Activated CD8-positive, alpha-beta memory T cell treated with anti-CD3 and anti-CD28 coated beads for 4 hours (primary cell): ENCODE data around the gene TMEM236.

Experiments
- DNase-seq, 2 donors: peaks; one replicate each; pipeline ENCODE4 v3.0.0-alpha.2; 2020; ENCODE audit warnings: low read depth in 2 of 2

Gene TMEM236

DNA sequence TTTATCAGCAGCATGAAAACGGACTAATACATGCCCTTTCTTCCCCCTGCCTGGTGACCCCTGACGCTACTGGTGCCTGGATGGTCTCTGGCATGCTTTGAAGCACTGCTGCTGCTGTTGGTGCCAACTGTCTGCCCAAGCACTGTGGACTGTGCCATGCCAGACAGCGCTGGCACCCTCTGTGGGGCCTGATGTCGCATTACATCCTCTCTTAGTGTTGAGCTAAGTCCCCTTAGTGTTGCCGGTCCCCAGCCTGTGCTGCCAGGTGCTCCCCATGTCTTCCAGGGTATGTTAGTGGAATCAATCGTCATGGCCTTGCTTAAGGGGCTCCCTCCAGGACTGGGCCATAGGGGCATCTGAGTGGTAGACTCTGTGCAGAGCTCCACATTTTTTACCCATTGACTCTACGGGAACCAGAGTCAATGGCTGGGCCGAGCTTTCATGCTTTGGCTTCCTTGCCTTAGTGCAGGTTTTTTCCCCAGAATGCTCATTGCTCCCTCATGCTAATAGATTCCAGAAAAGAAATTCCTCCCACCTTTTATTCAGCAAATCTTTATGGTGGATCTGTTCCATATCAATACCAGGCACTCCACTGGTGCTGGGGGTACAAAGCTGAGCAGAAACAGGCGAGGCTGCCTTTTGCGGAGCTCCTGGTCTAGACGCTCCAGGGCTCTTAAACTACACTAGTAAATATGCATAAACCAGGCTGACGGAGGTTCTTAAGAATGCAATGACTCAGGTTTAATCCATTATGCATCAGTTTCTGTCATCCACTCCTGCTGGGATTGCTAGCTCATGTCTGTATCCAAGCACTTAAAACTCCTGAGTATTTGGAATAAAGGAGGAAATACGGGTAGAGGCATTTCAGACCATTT is 35.3 kb downstream of the TMEM236 start:
- no peak for DNase-seq

DNA sequence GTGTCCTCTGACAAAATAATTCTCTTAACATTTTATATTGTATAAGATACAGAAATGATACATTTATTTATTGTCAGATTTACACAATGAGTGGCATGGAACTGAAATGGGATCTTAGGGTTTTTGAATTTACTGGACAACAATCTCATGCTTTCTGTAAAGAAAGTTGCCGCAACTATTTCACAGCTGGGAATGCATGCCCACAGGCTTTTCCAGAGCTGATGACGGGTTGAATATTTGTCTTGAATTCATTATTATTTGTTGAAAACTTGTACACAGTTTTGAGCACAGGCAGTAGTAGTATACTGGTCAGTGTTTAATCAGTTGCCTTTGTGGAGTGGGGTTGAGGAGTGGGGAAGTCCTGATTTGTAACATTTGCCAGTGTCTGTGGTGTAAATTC is 36.6 kb downstream of the TMEM236 start:
- no peak for DNase-seq

DNA sequence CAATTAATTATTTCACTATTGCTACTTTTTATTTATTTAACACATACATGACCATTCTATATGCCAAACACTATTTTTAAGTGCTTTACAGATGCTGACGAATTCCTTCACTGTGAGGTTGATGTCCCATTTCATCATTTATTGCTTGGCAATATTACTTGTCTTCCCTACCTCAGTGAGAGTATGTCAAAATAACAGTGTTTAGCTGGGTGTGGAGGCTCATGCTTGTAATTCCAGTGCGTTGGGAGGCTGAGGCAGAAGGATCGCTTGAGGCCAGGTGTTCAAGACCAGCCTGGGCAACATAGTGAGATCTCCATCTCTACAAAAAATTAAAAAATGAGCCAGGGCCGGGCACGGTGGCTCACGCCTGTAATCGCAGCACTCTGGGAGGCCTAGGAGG is 37.4 kb downstream of the TMEM236 start:
- no peak for DNase-seq

DNA sequence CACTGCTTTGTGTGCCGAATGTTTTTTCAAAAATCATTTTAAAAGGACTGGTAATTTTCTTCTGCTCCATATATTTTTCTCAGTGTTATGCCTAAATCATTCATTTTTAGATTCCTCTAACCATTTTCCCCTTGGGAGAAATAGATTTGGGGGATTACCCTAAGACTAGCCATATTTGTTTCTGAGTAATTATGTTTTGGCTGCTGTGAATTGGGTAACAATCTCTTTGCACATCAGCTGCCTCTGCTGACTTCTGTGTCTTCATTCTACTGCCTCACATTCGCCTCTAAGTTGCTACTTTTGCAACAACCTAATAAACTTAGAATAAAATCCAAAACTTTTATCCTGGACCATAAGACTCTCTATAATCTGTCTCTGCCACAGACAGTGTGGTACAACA is 38.6 kb downstream of the TMEM236 start:
- no peak for DNase-seq

DNA sequence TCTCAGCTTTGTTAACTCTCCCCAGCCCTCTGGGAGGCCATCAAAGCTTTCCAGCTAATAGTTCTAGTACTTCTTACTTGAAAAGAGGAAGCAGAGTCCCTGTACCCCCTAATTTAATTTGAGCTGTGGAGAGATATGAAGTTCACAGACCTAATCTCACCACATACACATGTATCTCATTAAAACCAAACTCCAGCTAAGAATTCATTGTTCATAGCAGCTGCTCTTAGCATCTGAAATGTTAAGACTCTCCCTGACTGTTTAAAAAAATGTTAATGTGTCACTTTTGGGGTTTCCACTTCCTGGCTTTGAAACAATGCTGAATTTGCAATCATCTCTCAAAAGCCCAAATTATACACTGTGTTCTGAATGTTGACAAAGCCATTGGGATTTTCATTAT is 41.0 kb downstream of the TMEM236 start:
- no peak for DNase-seq

DNA sequence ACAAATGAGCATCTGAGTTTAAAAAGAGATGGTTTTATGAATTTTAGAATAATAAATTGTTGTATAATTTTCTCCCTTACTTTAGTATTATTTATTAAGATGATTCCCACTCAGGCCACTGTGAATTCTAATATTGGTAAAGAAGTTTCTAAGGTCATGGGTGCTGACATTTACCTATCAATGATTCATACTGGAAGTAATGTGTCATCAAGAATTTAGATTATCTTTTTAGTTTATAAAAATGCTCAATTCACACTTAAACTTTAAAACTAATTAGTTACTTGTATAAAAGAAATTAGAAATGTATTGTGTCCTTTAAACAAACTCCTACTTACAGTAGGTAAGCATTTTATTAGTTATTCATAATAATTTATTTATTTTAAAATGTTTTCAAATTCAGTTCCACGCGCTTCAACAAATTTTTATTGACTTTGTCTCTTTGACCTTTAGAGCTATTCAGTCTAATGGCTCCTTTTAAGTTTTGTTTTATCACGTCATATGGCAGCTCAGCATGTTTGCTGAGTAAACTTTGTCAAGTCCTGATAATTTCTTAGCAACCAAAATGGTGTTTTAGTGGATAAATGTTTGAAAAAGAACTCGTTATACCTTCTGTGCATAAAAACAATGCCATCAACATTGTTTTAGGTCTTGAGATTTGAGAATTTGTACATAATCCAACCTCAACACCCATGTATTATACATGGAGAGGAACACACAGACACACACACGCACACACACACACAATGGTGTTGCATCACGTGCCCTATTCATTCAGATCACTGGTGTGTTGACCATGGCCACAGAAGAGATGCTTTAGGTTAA is 42.0 kb downstream of the TMEM236 start:
- DNase-seq, result no peak

DNA sequence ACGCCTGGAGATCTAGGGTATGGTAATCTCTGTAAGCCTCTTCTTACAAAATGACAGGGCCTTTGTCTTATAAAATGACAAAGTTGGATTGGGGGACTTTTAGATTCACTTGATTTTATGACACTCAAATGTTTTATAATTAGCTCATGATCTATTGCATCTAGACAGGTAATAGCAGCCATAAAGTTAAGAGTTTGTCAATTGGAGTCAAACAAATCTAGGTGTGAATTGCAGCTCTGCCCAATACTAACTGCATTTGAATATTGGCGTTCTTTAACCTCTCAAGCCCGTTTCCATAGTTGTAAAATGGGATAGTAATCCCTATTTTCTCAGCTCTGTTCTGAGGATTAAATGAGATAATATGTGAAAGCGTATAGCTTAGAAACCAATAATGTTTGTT is 43.1 kb downstream of the TMEM236 start:
- DNase-seq, result no peak

DNA sequence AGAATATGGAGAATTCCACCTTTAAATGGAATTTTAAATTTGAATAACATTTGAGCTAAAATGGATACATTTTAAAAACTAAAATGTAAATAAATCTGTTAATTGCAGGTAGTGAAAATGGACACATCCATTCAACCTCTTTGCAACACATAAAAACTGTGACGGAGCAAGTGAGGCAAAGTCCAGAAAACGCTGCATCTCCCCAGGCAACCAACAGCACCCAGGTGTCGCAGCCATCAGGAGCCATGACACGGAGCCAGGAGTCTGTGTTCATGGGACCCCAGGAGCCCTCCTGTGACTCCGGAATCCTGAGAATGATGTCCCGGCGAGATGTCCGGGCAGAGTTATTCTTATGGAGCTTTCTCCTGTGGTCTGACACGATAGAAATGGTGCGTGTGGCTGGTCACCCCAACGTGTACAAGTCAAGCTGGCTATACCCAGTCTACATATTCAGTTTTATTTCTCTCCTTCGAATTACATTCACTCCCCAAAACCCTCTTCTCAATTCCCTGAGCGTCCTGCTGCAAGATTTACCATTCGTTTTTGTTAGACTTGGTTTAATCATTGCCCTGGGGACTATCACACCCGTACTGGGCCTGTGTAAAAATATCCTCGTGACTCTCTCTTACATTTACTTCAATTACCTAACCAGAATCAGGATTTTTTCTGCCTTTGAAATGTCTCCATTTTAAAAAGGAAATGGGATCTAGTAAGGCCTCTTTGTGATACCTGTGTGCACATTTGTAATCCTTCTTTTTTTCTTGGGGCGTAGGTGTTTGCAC is 44.0 kb downstream of the TMEM236 start:
- no peak for DNase-seq

DNA sequence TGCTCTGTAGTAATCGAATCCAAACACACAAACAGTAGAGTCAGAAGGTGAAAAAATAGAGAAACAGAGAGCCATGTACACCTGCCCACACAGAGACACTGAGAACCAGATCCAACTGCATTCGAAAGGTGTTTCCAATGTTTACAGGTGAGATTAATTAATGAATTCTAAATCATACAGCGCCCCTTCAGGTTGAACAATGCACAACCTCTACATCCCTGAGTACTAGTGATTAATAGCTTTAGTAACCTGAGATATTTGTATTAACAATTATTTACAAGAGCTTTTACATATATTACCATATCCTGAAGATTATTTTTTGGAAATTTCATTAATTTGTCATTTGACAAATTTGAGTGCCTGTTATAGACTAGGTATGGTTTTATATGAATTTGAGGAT is 49.5 kb downstream of the TMEM236 start:
- DNase-seq, result no peak

DNA sequence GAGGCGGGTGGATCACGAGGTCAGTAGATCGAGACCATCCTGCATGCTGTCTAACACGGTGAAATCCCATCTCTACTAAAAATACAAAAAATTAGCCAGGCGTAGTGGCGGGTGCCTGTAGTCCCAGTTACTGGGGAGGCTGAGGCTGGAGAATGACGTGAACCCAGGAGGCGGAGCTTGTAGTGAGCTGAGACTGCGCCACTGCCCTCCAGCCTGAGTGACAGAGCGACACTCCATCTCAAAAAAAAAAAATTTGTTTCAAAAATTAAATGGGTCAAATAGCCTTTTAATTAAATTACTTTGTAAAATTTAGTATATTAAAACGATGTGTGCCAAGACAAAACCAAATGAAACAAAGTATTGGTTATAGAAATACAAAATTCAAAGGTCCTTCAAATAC is 50.3 kb downstream of the TMEM236 start:
- DNase-seq, result no peak

DNA sequence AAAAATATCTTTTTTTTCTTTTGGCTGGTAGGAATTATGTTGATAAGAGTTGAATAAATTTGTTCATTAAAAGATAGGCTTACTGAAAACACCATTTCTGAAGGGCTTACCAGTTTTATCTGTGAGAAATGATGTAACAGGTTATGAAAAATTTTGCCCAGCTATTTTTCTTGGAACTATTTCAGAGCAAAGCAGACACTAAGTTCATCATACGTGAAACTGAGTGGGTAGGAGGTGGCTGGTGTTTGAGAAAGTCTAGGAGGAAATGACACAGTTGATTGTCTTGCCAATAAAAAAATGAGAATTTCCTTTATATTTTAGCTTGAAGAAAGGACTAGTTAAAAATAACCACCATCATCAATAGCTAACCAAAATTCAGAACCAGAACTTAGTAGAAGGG is 51.0 kb downstream of the TMEM236 start:
- no peak for DNase-seq

DNA sequence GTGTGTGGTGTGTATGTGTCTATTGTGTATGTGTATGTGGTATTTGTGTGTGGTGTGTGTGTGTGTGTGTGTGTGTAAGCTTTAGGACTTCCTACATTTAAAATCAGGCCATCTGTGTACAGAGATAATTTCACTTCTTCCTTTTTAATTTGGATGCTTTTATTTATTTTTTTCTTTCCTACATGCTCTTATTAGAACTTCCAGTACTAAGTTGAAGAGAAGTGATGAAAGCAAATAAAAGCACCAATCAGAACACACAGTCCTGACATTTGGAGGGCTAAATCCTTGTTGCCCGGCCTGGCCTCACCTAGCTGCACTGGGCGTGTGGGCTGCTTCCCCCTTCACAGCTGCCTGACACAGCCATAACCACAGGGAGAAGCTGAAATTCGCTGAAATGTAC is 53.3 kb downstream of the TMEM236 start:
- no peak for DNase-seq

DNA sequence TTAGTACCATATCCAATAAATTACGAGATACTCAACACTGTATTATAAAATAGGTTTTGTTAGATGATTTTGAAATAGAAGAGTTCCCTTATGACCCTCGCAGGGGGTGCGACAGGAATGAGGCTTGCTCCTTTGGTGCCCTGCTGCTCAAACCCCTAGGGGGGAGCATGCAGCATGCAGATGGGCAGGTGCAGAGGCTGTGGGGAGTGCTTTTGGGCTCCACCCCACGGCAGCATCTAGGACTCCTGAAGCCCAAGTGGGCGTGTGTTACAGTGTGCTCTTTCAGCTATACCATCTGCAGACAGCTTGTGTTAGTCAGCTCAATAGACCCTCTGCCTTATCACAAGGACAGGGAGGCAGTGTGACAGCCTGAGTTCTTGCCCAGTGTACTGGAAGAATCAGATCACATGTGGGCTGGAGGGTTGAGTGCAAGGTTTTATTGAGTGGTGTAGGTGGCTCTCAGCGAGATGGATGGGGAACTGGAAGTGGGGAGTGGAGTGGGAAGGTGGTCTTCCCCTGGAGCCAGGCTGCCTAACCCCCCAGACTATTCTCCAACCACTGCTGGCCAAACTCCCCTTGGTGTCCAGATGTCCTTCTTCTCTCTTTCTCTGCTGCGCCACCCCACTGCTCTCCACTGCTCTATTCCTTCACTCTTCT is 54.0 kb downstream of the TMEM236 start:
- no peak for DNase-seq

DNA sequence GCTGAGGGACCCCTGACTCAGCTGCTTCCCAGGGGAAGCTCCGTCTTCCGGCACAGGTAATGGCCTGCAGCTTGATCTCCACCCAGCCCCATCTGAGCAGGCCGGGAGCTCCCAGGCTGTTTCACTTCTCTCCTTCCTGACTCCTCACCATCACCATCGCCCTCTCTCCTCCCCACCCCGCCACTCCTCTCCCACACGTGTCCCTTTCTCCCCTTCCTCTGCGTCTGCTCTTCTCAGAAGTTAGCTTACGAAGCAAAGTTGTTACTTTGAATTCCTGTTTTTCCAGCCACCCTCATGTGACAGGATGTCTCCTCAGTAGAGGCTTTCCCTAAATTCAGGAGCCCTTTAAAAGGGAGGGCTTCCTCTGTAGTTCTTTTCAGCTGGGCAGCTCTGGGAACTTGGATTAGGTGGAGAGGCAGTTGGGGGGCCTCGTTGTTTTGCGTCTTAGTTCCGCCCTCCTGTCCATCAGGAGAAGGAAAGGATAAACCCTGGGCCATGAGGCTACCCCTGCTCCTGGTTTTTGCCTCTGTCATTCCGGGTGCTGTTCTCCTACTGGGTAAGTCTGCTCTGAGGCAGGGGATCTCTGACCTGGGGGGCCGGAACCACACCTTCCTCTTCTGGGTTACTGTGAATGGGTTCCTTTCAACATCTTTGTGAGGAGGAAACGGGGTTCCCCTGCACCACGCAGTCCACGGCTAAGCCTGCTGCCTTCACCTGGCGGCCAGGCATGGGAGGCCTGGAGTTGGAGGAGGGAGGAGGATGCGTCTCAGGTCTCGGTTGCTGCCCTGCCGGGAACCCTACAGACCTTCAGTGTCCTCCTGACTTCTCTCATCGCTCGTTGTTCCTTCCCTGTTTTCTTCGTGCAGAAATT is 57.2 kb downstream of the TMEM236 start, which contains the start of gene MRC1:
MRC1 (plus strand) TSS at position 378 of the 871 bp plus-strand sequence; CDS start at position 496, 118 bp downstream.
- DNase-seq, result no peak

DNA sequence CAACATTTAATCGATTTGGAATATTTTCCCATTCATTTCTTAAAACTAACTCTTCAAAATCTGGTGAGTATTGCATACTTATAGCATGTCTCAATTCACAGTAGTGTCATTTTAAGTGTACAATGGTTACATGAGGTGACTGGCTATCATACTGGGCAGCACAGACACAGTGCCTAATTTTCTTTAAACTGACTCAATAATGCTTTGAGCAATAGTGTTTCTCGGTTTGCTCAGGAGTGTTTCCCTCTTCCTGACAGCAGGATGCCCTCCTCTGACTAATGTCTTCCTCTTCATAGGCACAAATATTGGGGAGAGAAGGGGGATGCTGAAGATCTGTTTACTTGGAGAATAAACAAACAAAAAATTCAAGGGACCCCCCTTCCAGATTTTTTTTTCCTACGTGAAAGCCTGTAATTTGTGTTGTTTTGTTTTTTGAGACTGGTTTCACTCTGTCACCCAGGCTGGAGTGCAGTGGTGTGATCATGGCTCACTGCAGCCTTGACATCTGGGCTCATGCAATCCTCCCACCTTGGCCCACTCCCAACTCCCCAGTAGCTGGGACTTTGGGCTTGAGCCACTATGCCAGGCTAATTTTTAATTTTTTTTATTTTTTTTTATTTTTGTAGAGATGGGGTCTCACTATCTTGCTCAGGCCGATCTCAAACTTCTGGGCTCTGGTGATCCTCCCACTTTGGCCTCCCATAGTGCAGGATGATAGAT is 59.3 kb downstream of the TMEM236 start:
- DNase-seq, result no peak

DNA sequence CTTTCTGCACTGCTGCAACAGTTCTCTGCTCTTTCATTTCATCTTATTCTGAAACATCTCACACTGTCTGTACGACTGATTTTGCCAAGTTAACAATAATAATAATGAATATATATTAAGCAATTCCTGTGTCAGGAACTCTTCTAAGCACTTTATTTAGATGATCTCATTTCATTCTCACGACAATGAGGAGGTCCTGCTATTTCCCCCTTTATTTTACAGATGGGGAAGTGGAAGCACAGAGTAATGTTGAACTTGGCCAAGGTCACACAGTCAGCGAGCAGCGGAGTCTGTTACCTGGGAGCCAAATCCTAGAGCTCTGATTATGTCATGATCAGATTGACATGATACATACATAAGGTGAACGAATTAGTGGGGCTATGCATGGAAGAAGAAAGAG is 63.0 kb downstream of the TMEM236 start:
- DNase-seq, result no peak

DNA sequence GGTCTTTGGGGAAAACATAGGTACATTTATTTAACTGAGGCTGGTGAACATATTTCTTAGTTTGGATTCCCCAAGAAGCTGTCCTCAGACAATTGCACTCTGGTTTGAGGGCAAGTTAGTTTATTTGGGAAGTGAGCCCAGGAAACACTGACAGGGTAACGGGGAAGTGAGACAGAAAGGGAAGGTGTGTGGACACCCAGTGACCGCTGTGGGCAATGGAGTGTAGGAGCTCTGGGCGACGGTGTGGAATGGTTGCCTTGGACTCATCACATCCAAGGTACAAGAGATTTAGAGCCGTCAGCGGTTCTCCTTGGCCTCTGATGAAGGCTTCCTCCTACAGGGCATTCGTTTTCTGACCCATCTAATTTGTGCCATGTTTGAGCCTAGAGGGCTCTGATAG is 64.2 kb downstream of the TMEM236 start:
- DNase-seq, result no peak

DNA sequence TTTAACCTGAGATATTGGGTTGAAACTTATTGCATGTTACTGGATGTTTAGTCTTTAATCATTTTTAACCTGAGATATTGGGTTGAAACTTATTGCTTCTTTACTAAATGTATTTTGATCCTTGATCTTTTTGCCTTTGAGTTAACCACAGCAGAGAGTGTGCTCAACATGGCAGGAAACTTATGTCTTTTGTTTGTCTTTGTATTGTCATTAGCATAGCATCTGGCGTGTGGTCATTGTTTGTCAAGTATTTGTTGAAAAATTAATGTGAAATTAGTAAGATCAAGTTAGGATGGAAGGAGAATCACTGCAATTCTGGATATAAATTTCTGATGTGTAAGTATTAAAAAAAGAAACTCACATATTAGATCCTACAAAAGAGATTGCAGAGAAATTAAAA is 65.3 kb downstream of the TMEM236 start:
- no peak for DNase-seq

DNA sequence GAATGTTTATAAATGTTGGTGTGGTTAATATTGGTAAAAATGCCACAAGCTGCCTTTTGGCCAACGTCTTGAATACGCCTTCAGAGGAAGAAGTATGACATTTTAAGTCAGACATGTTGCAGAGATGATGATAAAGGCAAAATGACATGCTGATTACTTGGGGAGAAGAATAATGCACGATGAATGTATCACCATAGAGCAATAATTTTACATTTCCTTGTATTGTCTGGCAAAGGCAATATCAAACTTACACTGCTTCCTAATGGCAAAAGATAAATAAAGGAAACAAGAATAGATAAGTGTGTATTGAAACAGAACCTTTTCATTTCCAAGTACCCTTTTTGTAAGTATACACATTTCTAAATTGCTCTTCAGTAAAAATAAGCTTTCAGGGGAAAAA is 65.8 kb downstream of the TMEM236 start:
- no peak for DNase-seq

DNA sequence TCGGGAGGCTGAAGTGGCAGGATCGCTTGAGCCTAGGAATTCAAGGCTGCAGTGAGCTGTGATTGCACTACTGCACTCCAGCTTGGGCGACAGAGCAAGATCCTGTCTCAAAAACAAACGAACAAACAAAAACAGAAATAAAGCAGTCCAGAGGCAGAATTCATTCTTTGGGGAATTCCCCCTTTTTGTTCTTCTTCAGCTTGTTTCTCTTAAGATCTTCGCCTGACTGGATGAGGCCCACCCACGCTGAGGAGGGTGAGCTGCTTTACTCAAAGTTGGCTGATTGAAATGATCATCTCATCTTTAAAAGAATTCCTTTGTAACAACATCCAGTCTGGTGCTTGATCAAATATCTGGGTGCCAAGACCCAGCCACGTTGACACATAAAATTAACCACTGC is 67.8 kb downstream of the TMEM236 start:
- no peak for DNase-seq
